ENCODE data around the gene UFC1. TPM values are rescaled to one million over a fixed set of nuclear protein-coding genes. Genes with fewer than 3 reads are reported as not detected.

The UFC1 gene
- total and polyA plus RNA-seq, 4 donors: 64.2 to 184 (median 107) TPM

- DNase-seq (peak; percentile 49 to 76), ATAC-seq (ENCODE audit: low FRiP score) (no peak)
- Histone ChIP-seq H3K4me1 (ENCODE audit: control insufficient read depth in 1 of 2, insufficient read depth in 2 of 2, low read length in 2 of 2) (no peaks in the 10 kb centered on the region), H3K9me3 (ENCODE audit: control insufficient read depth, low read length) (no peaks in the 10 kb centered on the region), H3K36me3 (ENCODE audit: control insufficient read depth in 1 of 2, insufficient read depth in 2 of 2, low read length in 1 of 2) (no peaks in the 10 kb centered on the region), H3K4me3 (ENCODE audit: low read length in 2 of 2) (no peak overlapping the region), H3K27me3 (ENCODE audit: control insufficient read depth in 1 of 2, insufficient read depth in 2 of 2, low read length in 1 of 2) (no peaks in the 10 kb centered on the region), H3K27ac (ENCODE audit: low read depth in 1 of 2, low read length in 2 of 2) (no peak overlapping the region)
- WGBS, 2 donors: 62 to 71% methylated on average over 22 of the region's 22 CpGs
- intact Hi-C loops (cut with DNase I): loop anchor here in 1 of 2 donors (5.0 kb wide), 1 partner anchor 191 kb away; no protein-coding TSS in a partner anchor
These were observed 37.3 kb downstream of the UFC1 start for GRCh38 chr1:161190962-161191521.

- WGBS, 2 donors: 67 to 68% methylated on average over 8 of the region's 8 CpGs
- no peak overlapping the region for H3K4me3 ChIP-seq (ENCODE audit: low read length in 2 of 2)
- H3K27me3 ChIP-seq (ENCODE audit: control insufficient read depth in 1 of 2, insufficient read depth in 2 of 2, low read length in 1 of 2): no peaks in the 10 kb centered on the region
- H3K27ac ChIP-seq (ENCODE audit: low read depth in 1 of 2, low read length in 2 of 2): no peak overlapping the region
- DNase-seq: peak in 1 of 2 donors; percentile 61
- no peaks in the 10 kb centered on the region for H3K9me3 ChIP-seq (ENCODE audit: control insufficient read depth, low read length)
- intact Hi-C loops (cut with DNase I): loop anchor here in 1 of 2 donors (5.0 kb wide), 1 partner anchor 190 kb away; no protein-coding TSS in a partner anchor
- H3K4me1 ChIP-seq (ENCODE audit: control insufficient read depth in 1 of 2, insufficient read depth in 2 of 2, low read length in 2 of 2): no peaks in the 10 kb centered on the region
- ATAC-seq (ENCODE audit: low FRiP score): no peak
- no peaks in the 10 kb centered on the region for H3K36me3 ChIP-seq (ENCODE audit: control insufficient read depth in 1 of 2, insufficient read depth in 2 of 2, low read length in 1 of 2)
These were observed 38.2 kb downstream of the UFC1 start for GRCh38 chr1:161191971-161192370.

GRCh38 chr1:161192476-161193465 lies 39.0 kb downstream of the UFC1 start:
- H3K4me1 ChIP-seq (ENCODE audit: control insufficient read depth in 1 of 2, insufficient read depth in 2 of 2, low read length in 2 of 2): no peaks in the 10 kb centered on the region
- peak; percentile 30 to 75 for DNase-seq
- no peak overlapping the region for H3K27ac ChIP-seq (ENCODE audit: low read depth in 1 of 2, low read length in 2 of 2)
- H3K4me3 ChIP-seq (ENCODE audit: low read length in 2 of 2): no peak overlapping the region
- H3K9me3 ChIP-seq (ENCODE audit: control insufficient read depth, low read length): no peaks in the 10 kb centered on the region
- no peaks in the 10 kb centered on the region for H3K36me3 ChIP-seq (ENCODE audit: control insufficient read depth in 1 of 2, insufficient read depth in 2 of 2, low read length in 1 of 2)
- intact Hi-C loops (cut with DNase I): loop anchor here in 1 of 2 donors (5.0 kb wide), 1 partner anchor 190 kb away; no protein-coding TSS in a partner anchor
- 58 to 60% methylated on average over 15 of the region's 15 CpGs for WGBS, 2 donors
- ATAC-seq (ENCODE audit: low FRiP score): peak; percentile 81
- no peaks in the 10 kb centered on the region for H3K27me3 ChIP-seq (ENCODE audit: control insufficient read depth in 1 of 2, insufficient read depth in 2 of 2, low read length in 1 of 2)

- no peak overlapping the region for H3K27ac ChIP-seq (ENCODE audit: low read depth in 1 of 2, low read length in 2 of 2)
- no peaks in the 10 kb centered on the region for H3K4me1 ChIP-seq (ENCODE audit: control insufficient read depth in 1 of 2, insufficient read depth in 2 of 2, low read length in 2 of 2)
- DNase-seq (peak; percentile 51 to 81), ATAC-seq (ENCODE audit: low FRiP score) (no peak)
- WGBS, 2 donors: 77 to 79% methylated on average over 21 of the region's 21 CpGs
- no peaks in the 10 kb centered on the region for H3K36me3 ChIP-seq (ENCODE audit: control insufficient read depth in 1 of 2, insufficient read depth in 2 of 2, low read length in 1 of 2)
- intact Hi-C loops (cut with DNase I): loop anchor here in 1 of 2 donors (5.0 kb wide), 1 partner anchor 189 kb away; no protein-coding TSS in a partner anchor
- H3K4me3 ChIP-seq (ENCODE audit: low read length in 2 of 2): no peak overlapping the region
- H3K9me3 ChIP-seq (ENCODE audit: control insufficient read depth, low read length): no peaks in the 10 kb centered on the region
- H3K27me3 ChIP-seq (ENCODE audit: control insufficient read depth in 1 of 2, insufficient read depth in 2 of 2, low read length in 1 of 2): no peaks in the 10 kb centered on the region
These were observed 39.9 kb downstream of the UFC1 start for GRCh38 chr1:161193561-161194235.

- ATAC-seq (ENCODE audit: low FRiP score): no peak
- Histone ChIP-seq H3K4me3 (ENCODE audit: low read length in 2 of 2) (no peak overlapping the region), H3K4me1 (ENCODE audit: control insufficient read depth in 1 of 2, insufficient read depth in 2 of 2, low read length in 2 of 2) (no peaks in the 10 kb centered on the region), H3K9me3 (ENCODE audit: control insufficient read depth, low read length) (no peaks in the 10 kb centered on the region), H3K27ac (ENCODE audit: low read depth in 1 of 2, low read length in 2 of 2) (no peak overlapping the region), H3K27me3 (ENCODE audit: control insufficient read depth in 1 of 2, insufficient read depth in 2 of 2, low read length in 1 of 2) (no peaks in the 10 kb centered on the region), H3K36me3 (ENCODE audit: control insufficient read depth in 1 of 2, insufficient read depth in 2 of 2, low read length in 1 of 2) (no peaks in the 10 kb centered on the region)
- WGBS, 2 donors: 84 to 85% methylated on average over 4 of the region's 4 CpGs
- peak in 1 of 2 donors; percentile 58 for DNase-seq
- intact Hi-C loops (cut with DNase I): no loop called here
These were observed 41.4 kb downstream of the UFC1 start for GRCh38 chr1:161195171-161195570.

- Histone ChIP-seq H3K36me3 (ENCODE audit: control insufficient read depth in 1 of 2, insufficient read depth in 2 of 2, low read length in 1 of 2) (no peaks in the 10 kb centered on the region), H3K4me1 (ENCODE audit: control insufficient read depth in 1 of 2, insufficient read depth in 2 of 2, low read length in 2 of 2) (no peaks in the 10 kb centered on the region), H3K27me3 (ENCODE audit: control insufficient read depth in 1 of 2, insufficient read depth in 2 of 2, low read length in 1 of 2) (no peaks in the 10 kb centered on the region), H3K4me3 (ENCODE audit: low read length in 2 of 2) (no peak overlapping the region), H3K9me3 (ENCODE audit: control insufficient read depth, low read length) (no peaks in the 10 kb centered on the region), H3K27ac (ENCODE audit: low read depth in 1 of 2, low read length in 2 of 2) (no peak overlapping the region)
- ATAC-seq (ENCODE audit: low FRiP score) (no peak), DNase-seq (peak in 1 of 2 donors; percentile 44)
- 94 to 96% methylated on average over 7 of the region's 7 CpGs for WGBS, 2 donors
- intact Hi-C loops (cut with DNase I): no loop called here
These were observed 42.3 kb downstream of the UFC1 start for GRCh38 chr1:161196111-161196510.

- Histone ChIP-seq H3K36me3 (ENCODE audit: control insufficient read depth in 1 of 2, insufficient read depth in 2 of 2, low read length in 1 of 2) (no peaks in the 10 kb centered on the region), H3K4me3 (ENCODE audit: low read length in 2 of 2) (no peak overlapping the region), H3K9me3 (ENCODE audit: control insufficient read depth, low read length) (no peaks in the 10 kb centered on the region), H3K27me3 (ENCODE audit: control insufficient read depth in 1 of 2, insufficient read depth in 2 of 2, low read length in 1 of 2) (no peaks in the 10 kb centered on the region), H3K27ac (ENCODE audit: low read depth in 1 of 2, low read length in 2 of 2) (no peak overlapping the region), H3K4me1 (ENCODE audit: control insufficient read depth in 1 of 2, insufficient read depth in 2 of 2, low read length in 2 of 2) (no peaks in the 10 kb centered on the region)
- intact Hi-C loops (cut with DNase I): no loop called here
- WGBS, 2 donors: 74 to 78% methylated on average over 27 of the region's 27 CpGs
- ATAC-seq (ENCODE audit: low FRiP score) (peak; percentile 23), DNase-seq (peak; percentile 72 to 77)
These were observed 43.0 kb downstream of the UFC1 start for GRCh38 chr1:161196521-161197451.
